ENCODE results near the gene COPS3.
A peak's percentile ranks its signal among the peaks of the same experiment; 100 is the strongest.
"Not testable (repeated sequence)": the region's sequence is repeated elsewhere in the genome, so short reads cannot be mapped to it uniquely, and the experiment has no call there.

Gene COPS3

DNA sequence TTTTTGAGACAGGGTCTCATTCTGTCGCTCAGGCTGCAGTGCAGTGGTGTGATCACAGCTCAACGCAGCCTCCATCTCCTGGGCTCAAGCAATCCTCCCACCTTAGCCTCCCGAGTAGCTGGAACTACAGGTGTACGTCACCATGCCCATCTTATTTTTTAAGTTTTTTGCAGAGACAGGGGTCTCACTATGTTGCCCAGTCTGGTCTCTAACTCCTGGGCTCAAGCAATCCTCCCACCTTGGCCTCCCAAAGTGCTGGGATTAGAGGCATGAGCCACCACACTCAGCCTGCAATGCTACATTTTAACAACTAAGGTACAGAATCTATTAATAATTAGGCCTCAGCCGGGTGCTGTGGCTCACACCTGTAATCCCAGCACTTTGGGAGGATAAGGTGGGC lies 3.6 kb downstream of the COPS3 start:
- not testable (repeated sequence) for H3K27me3 Mint-ChIP-seq; H3K27ac Mint-ChIP-seq; H3K36me3 Mint-ChIP-seq; H3K4me3 Mint-ChIP-seq; H3K9me3 Mint-ChIP-seq (ENCODE audit: low read depth)
- peaks cover 45% of the 10 kb centered on the region for H3K4me1 Mint-ChIP-seq (ENCODE audit: low read depth)

DNA sequence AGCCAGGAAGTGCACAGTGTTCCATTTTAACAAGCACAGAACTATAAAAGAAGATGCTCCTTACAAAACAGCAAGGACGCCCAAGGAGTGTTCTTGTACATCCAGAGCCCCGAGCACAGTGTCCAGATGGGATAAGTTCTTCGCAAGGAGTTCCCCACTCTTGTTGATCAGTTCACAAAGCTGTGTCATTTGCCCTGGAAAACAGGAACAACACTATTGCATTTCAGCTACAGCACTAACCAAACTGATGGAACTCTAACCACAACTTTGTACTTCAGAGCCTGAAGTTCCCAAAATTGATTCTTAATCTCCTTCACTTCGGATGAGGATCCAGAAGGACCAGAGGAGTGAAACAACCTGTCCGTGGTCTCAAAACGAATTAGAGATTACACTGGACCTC lies 5.1 kb downstream of the COPS3 start:
- H3K9me3 Mint-ChIP-seq (ENCODE audit: low read depth) = no peaks in the 10 kb centered on the region
- H3K36me3 Mint-ChIP-seq = no peaks in the 10 kb centered on the region
- H3K27me3 Mint-ChIP-seq = no peaks in the 10 kb centered on the region
- peaks cover 38% of the 10 kb centered on the region for H3K4me1 Mint-ChIP-seq (ENCODE audit: low read depth)
- H3K4me3 Mint-ChIP-seq = no peak overlapping the region
- no peak overlapping the region for H3K27ac Mint-ChIP-seq

DNA sequence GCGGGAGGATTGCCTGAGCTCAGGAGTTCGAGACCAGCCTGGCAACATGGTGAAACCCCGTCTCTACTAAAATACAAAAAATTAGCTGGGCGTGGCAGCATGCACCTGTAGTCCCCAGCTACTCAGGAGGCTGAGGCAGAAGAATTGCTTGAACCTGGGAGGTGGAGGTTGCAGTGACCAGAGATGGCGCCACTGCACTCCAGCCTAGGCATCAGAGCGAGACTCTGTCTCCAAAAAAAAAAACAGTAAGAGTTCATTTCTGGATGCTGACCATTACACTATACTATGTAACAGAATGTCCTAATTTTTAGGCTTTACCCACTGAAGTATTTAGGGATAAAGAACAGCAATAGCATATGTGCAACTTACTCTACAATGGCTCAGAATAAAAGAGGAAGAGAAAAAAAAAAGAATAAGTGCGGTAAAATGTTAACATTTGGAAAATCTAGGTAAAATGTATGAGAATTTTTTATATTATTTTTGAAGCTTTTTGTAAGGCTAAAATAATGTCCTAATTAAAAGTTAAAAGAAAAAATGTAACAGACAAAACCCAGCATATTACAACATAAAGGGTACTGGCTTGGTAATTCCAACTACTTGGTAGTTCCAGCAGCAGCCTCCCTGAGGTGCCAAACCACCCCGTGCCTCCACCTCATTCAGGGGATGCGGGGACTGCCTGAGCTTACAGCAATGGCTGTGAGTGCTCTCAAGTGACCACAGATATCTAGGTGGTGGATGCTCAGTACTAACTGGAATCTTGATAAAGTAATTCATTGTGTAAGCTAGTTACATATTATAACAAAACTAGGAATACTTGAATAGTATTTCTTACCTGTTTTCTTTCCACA lies 10.9 kb downstream of the COPS3 start:
- Mint-ChIP-seq H3K36me3 (peaks cover 2% of the 10 kb centered on the region), H3K9me3 (ENCODE audit: low read depth) (no peaks in the 10 kb centered on the region), H3K27me3 (no peaks in the 10 kb centered on the region), H3K4me3 (no peak overlapping the region), H3K4me1 (ENCODE audit: low read depth) (peaks cover 6% of the 10 kb centered on the region), H3K27ac (no peak overlapping the region)

DNA sequence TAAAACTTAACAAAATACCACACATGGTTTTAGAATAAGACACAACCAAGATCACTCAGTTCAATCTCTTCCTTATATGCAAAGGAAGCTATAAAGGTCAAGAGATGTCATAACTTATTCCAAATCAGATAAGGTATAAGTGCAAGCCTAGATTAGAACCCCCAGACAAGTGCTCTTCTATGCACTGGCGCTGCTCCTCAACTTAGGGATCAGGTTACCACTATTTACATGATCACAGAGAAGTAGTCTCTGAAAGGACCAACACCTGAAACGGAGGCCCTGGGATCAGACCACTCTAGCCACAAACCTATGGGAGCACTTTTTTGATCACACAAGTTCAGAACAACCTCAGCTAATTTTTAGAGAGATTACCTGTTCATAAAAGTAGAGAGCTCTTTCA lies 16.6 kb downstream of the COPS3 start:
- H3K36me3 Mint-ChIP-seq = peaks cover 6% of the 10 kb centered on the region

DNA sequence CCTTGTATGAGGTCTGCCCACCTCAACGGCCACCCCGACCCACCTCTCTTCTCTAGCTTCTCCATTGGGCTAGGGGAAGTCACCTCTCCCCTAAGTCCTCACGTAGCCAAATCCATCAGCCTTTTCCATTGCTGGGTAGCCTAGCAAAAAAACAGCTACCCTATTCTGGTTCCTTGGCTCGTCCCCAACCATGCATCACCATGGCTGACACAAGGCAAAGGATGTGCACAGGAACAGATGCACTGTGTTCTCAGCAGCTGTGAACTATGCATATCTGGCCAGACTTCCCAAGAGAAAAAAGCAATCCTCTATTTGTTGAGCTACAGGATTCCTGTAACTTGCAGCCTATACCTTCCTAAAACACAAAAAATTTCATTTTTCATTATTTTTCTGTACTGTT lies 22.0 kb downstream of the COPS3 start:
- H3K9me3 Mint-ChIP-seq (ENCODE audit: low read depth) = no peaks in the 10 kb centered on the region
- no peaks in the 10 kb centered on the region for H3K4me1 Mint-ChIP-seq (ENCODE audit: low read depth)
- H3K36me3 Mint-ChIP-seq = peaks cover 7% of the 10 kb centered on the region
- no peak overlapping the region for H3K4me3 Mint-ChIP-seq
- H3K27ac Mint-ChIP-seq = no peak overlapping the region
- no peaks in the 10 kb centered on the region for H3K27me3 Mint-ChIP-seq

More for the DNA sequence above, 16.6 kb downstream of the COPS3 start:
- Mint-ChIP-seq H3K4me3 (no peak overlapping the region), H3K27me3 (no peaks in the 10 kb centered on the region), H3K27ac (no peak overlapping the region), H3K4me1 (ENCODE audit: low read depth) (no peaks in the 10 kb centered on the region), H3K9me3 (ENCODE audit: low read depth) (no peaks in the 10 kb centered on the region)

DNA sequence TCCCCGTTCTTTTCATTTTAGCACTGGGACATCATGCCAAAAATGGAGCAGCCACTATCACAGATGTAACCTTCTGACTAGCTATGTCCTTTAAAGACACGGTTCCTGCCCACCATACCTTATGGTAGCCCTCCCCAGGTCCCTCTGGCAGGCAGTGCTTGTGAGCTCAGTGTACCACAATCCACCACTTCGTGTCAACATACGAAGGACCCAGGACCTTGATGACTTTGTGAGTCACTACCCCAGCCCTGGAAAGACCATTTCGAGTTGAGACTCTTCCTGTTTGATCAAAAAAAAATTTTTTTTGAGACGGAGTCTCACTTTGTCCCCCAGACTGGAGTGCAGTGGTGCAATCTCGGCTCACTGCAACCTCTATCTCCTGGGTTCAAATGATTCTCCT lies 23.0 kb downstream of the COPS3 start:
- H3K9me3 Mint-ChIP-seq (ENCODE audit: low read depth) = no peaks in the 10 kb centered on the region
- H3K36me3 Mint-ChIP-seq = peaks cover 7% of the 10 kb centered on the region
- no peak overlapping the region for H3K4me3 Mint-ChIP-seq
- H3K27me3 Mint-ChIP-seq = no peaks in the 10 kb centered on the region
- H3K4me1 Mint-ChIP-seq (ENCODE audit: low read depth) = peaks cover 5% of the 10 kb centered on the region
- H3K27ac Mint-ChIP-seq = no peak overlapping the region

DNA sequence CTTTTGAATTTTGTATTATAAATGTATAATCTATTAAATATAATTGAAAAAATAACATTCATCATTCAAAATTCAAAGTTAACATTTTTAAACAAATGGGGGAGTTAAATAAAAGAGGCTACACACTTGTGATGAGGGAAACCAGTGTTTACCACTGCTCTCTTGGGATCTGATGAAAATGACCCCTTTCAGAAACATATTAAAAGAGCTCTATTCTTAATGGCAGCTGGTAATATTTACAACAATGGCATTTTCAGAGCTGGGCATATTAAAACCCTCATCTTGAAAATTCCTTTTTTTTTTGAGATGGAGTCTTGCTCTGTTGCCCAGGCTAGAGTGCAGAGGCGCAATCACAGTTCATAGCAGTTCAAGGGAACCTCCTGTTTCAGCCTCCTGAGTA lies 24.7 kb downstream of the COPS3 start:
- peaks cover 5% of the 10 kb centered on the region for H3K4me1 Mint-ChIP-seq (ENCODE audit: low read depth)
- H3K36me3 Mint-ChIP-seq = peaks cover 7% of the 10 kb centered on the region
- H3K9me3 Mint-ChIP-seq (ENCODE audit: low read depth) = no peaks in the 10 kb centered on the region
- H3K4me3 Mint-ChIP-seq = no peak overlapping the region
- no peak overlapping the region for H3K27ac Mint-ChIP-seq
- no peaks in the 10 kb centered on the region for H3K27me3 Mint-ChIP-seq

DNA sequence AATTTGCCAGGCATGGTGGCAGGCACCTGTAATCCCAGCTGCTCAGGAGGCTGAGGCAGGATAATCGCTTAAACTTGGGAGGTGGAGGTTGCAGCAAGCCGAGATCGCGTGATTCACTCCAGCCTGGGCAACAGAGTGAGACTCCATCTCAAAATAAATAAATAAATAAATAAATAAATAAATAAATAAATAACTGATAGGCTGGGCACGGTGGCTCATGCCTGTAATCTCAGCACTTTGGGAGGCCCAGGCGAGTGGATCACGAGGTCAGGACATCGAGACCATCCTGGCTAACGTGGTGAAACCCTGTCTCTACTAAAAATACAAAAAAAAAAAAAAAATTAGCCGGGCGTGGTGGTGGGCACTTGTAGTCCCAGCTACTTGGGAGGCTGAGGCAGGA lies 25.4 kb downstream of the COPS3 start:
- H3K9me3 Mint-ChIP-seq (ENCODE audit: low read depth); H3K4me1 Mint-ChIP-seq (ENCODE audit: low read depth); H3K4me3 Mint-ChIP-seq; H3K36me3 Mint-ChIP-seq; H3K27me3 Mint-ChIP-seq; H3K27ac Mint-ChIP-seq: not testable (repeated sequence)

DNA sequence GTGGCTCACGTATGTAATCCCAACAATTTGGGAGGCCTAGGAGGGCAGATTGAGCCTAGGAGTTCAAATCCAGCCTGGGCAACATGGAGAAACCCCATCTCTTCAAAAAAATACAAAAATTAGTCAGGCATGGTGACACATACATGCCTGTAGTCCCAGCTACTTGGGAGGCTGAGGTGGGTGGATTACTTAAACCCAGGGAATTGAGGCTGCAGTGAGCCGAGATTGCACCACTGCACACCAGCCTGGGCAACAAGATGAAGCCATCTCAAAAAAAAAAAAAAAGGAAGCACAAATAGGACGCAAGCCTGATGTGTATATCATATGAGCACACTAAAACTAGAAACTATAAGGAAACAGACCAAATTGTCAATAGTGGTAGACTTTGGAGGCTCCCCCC lies 27.0 kb downstream of the COPS3 start:
- peaks cover 6% of the 10 kb centered on the region for H3K36me3 Mint-ChIP-seq

DNA sequence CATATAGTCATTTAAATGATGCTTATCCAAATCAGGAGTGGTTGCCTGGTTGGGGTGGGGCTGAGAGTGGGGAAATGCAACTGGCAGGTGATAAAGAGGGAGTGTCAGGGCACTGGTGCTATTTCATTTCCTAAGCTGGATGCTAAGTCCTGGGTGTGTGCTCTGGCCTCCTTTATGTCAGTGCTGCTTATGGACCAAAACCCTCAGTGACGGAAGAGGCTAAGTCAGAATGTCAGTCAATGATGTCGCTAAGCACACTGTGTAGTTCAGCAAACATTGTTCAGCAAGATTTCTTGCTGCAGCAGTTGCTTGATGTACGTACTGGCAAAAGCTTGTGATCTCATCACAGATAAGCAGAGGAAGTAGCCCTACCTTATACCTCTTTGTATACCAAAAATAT lies 27.6 kb downstream of the COPS3 start:
- H3K4me1 Mint-ChIP-seq (ENCODE audit: low read depth) = peaks cover 5% of the 10 kb centered on the region
- no peak overlapping the region for H3K27ac Mint-ChIP-seq
- H3K36me3 Mint-ChIP-seq = peaks cover 5% of the 10 kb centered on the region
- H3K9me3 Mint-ChIP-seq (ENCODE audit: low read depth) = no peaks in the 10 kb centered on the region
- H3K4me3 Mint-ChIP-seq = no peak overlapping the region
- H3K27me3 Mint-ChIP-seq = no peaks in the 10 kb centered on the region

More for the DNA sequence above, 27.0 kb downstream of the COPS3 start:
- H3K27me3 Mint-ChIP-seq = no peaks in the 10 kb centered on the region
- peaks cover 5% of the 10 kb centered on the region for H3K4me1 Mint-ChIP-seq (ENCODE audit: low read depth)
- H3K27ac Mint-ChIP-seq = no peak overlapping the region
- no peaks in the 10 kb centered on the region for H3K9me3 Mint-ChIP-seq (ENCODE audit: low read depth)
- no peak overlapping the region for H3K4me3 Mint-ChIP-seq

DNA sequence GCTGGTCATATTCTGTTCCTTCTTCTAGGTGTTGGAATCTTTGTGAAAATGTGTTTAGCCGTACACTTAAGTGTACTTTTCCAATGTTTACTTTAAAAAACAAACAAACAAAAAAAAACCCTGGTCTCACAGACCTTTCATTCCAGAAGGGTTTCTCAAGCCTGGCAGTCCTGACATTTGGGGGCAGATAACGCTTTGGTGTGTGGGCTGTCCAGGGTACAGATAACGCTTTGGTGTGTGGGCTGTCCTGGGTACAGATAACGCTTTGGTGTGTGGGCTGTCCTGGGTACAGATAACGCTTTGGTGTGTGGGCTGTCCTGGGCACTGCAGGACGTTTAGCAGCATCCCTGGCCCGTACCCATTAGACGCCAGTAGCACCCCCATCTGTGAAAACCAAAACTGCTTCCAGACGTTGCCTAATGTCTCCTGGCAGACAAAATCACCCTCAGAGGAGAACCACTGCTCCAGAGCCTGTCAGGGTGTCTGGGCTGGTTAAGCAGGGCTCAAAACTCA lies 28.8 kb downstream of the COPS3 start:
- peaks cover 5% of the 10 kb centered on the region for H3K4me1 Mint-ChIP-seq (ENCODE audit: low read depth)
- H3K4me3 Mint-ChIP-seq = no peak overlapping the region
- no peaks in the 10 kb centered on the region for H3K27me3 Mint-ChIP-seq
- peaks cover 4% of the 10 kb centered on the region for H3K36me3 Mint-ChIP-seq
- H3K27ac Mint-ChIP-seq = no peak overlapping the region
- H3K9me3 Mint-ChIP-seq (ENCODE audit: low read depth) = no peaks in the 10 kb centered on the region

DNA sequence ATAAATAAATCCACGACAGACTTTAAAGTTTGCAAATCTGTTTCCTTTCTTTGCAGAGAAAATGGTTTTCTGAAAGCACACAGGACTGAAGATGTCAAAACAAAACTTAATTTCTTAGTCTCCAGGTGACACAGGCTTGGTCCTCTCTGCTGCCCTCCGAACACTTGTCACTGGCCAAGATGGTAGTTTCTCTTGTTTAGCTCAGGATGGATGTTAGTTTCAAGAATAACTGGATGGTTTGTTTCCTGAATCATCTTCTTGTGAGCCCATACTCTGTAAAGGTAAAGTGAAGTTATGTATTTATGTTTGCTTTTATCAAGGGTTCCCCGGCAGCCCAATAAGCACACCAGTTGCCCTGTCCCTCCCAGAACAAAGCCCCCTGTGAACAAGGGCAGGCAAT lies 34.2 kb downstream of the COPS3 start:
- Mint-ChIP-seq H3K27me3 (no peaks in the 10 kb centered on the region), H3K4me3 (no peak overlapping the region), H3K9me3 (ENCODE audit: low read depth) (no peaks in the 10 kb centered on the region), H3K36me3 (peaks cover 6% of the 10 kb centered on the region), H3K4me1 (ENCODE audit: low read depth) (no peaks in the 10 kb centered on the region), H3K27ac (peak overlapping the region; percentile 8)

DNA sequence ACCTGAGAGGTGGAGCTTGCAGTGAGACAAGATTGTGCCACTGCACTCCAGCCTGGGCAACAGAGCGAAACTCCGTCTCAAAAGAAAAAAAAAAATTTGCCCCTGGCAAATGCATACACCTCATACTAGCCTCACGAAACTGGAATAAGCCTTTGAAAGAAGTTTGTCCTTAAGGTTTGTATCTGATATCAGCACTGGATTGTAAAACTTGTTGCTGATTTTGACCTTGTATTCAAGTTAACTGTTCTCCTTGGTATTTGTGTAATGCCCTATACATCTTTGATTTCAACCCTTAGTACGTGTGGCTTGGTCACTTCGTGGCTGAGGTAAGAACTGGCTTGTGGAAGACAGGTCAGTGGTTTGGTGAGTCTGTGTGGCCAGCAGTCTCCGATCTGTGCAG lies 37.9 kb downstream of the COPS3 start:
- Mint-ChIP-seq H3K36me3 (peaks cover 4% of the 10 kb centered on the region), H3K4me1 (ENCODE audit: low read depth) (peaks cover 9% of the 10 kb centered on the region), H3K9me3 (ENCODE audit: low read depth) (no peaks in the 10 kb centered on the region), H3K27me3 (no peaks in the 10 kb centered on the region), H3K27ac (peak overlapping the region; percentile 5), H3K4me3 (no peak overlapping the region)

DNA sequence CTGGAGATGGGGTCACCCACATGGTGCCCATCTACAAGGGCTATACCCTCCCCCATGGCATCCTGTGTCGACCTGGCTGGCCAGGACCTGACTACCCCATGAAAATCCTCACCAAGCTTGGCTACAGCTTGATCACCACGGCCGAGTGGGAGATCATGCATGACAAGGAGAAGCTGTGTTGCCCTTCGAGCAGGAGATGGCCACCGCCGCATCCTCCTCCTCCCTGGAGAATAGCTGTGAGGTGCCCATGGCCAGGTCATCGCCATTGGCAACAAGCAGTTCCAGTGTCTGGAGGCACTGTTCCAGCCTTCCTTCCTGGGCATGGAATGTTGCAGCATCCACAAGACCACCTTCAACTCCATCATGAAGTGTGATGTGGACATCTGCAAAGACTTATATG lies 38.8 kb downstream of the COPS3 start:
- H3K4me1 Mint-ChIP-seq (ENCODE audit: low read depth) = peaks cover 12% of the 10 kb centered on the region
- no peaks in the 10 kb centered on the region for H3K27me3 Mint-ChIP-seq
- H3K36me3 Mint-ChIP-seq = peaks cover 3% of the 10 kb centered on the region
- H3K4me3 Mint-ChIP-seq = no peak overlapping the region
- H3K27ac Mint-ChIP-seq = no peak overlapping the region
- H3K9me3 Mint-ChIP-seq (ENCODE audit: low read depth) = no peaks in the 10 kb centered on the region

DNA sequence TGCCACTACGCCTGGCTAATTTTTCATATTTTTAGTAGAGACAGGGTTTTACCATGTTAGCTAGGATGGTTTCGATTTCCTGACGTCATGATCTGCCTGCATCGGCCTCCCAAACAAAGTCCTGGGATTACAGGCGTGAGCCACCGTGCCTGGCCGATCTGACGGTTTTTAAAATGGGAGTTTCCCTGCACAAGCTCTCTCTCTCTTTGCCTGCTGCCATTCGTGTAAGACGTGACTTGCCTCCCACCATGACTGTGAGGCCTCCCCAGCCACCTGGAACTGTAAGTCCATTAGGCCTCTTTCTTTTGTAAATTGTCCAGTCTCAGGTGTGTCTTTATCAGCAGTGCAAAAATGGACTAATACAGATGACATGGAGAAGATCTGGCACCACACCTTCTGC lies 39.4 kb downstream of the COPS3 start:
- Mint-ChIP-seq H3K4me1 (ENCODE audit: low read depth) (peaks cover 12% of the 10 kb centered on the region), H3K27ac (no peak overlapping the region), H3K9me3 (ENCODE audit: low read depth) (no peaks in the 10 kb centered on the region), H3K36me3 (no peaks in the 10 kb centered on the region), H3K4me3 (no peak overlapping the region), H3K27me3 (no peaks in the 10 kb centered on the region)

DNA sequence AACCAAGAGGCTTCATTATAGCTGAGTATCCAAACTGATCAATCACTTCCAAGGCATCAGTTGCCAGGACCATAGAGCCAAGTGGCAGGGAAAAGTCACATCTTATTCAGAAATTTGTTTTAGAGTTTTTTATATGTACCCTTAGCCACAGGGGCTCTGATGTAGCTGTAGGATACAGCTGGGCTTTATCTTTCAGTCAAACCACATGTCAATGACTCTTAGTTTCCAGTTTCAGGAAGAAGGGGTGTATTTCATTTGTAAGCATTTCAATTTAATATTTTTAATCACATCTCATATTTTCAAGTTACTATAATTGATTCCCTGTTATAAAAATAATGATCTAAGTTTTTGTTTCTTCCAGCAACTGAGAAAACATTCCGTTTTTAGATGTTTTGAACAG lies 41.2 kb downstream of the COPS3 start:
- H3K27me3 Mint-ChIP-seq = no peaks in the 10 kb centered on the region
- peaks cover 27% of the 10 kb centered on the region for H3K4me1 Mint-ChIP-seq (ENCODE audit: low read depth)
- H3K27ac Mint-ChIP-seq = peak overlapping the region; percentile 80
- H3K4me3 Mint-ChIP-seq = peak overlapping the region; percentile 51
- no peaks in the 10 kb centered on the region for H3K36me3 Mint-ChIP-seq
- no peaks in the 10 kb centered on the region for H3K9me3 Mint-ChIP-seq (ENCODE audit: low read depth)

All from activated naive CD8-positive, alpha-beta T cell (primary cell).